GM18520 (cell line): ENCODE data around the gene WHRN.

ENCODE experiments used
- ATAC-seq: cut with Tn5 transposase; IDR thresholded peaks from one replicate; pipeline ENCODE4 v1.9.1; 2021; ENCODE audit not compliant: unreplicated experiment

The WHRN gene

DNA sequence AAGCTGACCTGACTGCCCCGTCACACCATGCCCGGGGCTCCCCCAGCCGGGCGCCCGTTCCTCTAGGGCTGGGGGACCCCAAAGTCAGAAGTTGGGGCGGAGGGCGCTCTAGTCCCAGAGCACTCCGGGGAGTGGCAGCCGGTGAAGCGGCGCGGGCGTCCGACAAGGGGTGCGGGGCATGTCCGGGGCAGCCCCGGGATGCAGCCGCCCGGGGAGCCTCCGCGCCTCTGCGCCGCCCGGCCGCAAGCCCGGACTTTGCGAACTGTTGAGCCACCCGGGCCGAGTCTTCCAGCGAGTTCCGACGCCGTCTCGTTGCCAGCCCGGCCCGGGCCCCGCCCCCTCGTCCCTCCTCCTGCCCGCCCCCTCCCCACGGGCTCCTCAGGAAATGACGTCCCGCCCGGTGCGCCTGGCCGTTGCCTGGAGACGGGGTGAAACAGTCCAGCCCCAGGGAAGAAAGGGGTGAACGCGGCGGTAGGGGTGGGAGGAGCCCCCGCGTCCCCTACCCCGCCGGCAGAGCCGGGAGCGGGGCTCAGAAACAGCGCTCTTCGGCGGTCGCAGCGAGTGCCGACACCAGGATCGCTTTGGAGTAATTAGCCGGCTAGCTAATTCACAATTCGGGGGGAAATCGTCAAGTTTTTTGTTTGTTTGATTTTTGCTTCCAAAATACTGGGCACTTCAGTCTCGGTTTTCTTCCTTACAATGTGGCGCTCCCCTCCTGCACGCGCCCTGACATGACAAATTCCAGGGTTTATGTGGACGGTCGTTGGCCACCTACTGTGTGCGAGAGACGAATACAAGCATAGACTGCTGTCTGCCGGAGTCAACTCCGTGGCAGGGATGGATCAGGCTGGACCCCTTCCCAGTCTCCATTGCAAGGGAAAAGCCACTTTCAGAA, at the start of gene WHRN:
TSS of gene WHRN (minus strand) at position 287 of the 895 bp plus-strand sequence. CDS start 672 bp downstream, outside the sequence.
- ATAC-seq = no peak

- ATAC-seq = no peak
Measured at GRCh38 chr9:114553202-114553601, 47.9 kb upstream of the WHRN start.

GRCh38 chr9:114552706-114553105, 47.4 kb upstream of the WHRN start:
- no peak for ATAC-seq

DNA sequence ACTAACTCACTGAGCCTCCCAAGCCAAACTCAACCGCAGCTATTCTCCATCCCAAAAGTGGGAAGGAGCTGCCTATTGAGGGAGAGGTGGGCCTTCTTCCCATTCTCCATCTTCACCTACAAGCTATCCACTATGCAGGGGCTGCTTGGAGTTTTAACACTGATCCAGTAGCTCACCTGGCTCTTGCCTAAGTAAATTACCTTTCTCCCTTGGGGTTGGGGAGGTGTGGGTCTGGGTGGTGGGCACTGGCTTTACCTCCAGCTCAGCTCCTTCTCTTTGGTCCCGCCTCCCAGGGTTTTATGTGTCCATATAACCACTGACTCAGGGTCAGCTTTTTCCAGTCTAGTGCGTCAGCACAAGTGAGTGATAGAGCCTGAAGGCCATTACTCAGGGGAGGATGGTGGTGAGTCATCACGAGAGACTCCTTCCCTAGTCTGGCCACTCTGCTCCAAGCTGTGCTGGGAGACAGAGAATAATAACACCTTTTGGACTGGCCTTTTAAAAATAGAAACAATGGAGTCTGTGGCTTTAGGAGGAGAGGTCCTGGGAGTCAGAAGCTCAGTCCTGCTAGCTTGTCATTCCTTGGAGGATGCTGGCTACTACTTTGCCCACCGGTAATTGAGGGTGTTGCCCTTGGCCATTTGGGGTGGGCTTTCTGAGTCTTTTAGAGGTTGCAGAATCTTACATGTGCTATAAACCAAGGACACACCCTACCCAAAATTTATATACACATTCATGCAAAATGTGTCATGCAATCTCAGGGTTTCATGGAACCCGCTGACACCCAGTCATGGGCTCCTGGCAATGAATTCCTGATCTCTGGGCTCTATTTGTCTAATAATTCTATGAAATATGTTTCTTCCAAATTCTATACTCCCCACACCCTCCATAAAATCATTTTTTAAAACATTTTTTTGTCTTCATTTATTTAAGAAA, 46.7 kb upstream of the WHRN start:
- no peak for ATAC-seq

DNA sequence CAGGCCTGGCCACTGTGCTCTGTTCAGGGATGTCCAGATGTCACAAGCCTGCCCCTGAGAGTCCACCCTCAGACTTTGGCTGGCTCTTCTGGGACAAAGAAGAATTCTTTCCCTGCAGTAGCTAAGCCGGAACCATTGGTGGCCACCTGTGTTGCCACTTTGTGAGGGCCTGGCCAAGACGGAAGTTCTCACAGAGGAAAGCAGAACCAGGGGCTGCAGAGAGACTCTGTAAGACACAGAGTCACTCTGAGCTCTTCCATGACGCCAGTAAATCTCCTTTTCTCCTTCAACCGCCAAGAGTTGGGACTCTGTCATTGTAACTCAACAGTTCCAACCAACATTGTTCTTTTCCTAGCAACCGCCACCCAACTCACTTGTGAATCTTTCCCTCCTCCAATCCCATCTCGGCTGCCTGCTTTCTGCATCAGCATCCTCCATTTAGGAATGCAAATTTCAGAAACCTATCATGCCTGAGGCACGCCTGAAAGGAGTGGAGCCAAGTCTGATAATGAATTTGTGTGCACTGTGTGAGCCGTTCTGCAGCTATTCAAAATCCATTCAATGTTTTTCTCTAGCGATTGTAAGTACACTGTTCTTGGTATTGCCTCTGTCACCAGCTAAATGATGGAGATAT, 44.5 kb upstream of the WHRN start:
- no peak for ATAC-seq

- no peak for ATAC-seq
Measured at GRCh38 chr9:114546851-114547250, 41.6 kb upstream of the WHRN start.

GRCh38 chr9:114545055-114545454, 39.8 kb upstream of the WHRN start:
- ATAC-seq = no peak

- no peak for ATAC-seq
Measured at GRCh38 chr9:114539701-114540380, 34.6 kb upstream of the WHRN start.

DNA sequence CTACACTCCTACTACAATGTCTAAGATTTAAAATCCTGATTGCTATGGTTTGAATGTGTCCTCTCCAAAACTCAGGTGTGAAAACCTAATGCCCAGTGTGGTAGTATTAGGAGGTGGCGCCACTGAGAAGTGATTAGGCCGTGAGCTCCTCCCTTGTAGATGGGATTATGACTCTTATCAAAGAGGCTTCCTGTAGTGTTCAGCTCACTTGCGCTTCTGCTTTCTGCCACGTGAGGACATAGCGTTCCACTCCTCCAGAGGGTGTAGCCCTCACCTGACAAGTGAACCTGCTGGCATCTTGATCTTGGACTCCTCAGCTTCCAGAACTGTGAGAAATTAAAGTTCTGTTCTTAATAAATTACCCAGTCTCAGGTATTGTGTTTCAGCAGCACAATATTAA, 33.0 kb upstream of the WHRN start:
- no peak for ATAC-seq

DNA sequence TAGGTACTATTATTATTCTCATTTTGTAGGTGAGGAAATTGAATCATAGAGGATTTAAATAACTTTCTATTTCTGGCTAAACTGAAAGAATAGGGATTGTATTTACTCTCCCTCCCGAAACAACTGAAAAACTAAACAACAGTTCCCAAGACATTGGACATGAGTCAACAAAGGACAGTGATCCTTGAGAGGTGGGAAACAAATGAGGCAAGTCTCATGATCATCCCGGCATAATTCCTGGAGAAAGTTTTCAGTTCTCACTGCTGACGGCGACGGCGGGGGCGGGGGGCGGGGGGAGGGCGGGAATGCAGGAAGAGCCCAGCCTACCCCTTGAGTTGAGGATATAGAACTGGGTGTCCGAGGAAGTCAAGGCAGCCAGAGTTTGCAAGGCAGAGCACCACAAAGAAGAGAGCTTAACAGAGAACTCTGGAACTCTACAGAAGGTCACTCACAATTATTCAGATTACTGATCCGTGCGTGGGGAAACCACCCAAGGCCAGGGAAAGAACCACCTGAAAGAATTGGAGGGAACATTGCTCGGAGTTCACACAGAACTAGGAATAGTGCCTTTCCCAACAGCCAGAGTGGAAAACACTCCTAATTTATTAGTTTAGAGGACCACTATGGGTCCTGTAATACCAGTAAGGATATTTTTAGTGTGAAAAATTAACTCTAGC, 27.4 kb upstream of the WHRN start:
- ATAC-seq = no peak

- ATAC-seq = no peak
Measured at GRCh38 chr9:114529285-114529684, 24.0 kb upstream of the WHRN start.

DNA sequence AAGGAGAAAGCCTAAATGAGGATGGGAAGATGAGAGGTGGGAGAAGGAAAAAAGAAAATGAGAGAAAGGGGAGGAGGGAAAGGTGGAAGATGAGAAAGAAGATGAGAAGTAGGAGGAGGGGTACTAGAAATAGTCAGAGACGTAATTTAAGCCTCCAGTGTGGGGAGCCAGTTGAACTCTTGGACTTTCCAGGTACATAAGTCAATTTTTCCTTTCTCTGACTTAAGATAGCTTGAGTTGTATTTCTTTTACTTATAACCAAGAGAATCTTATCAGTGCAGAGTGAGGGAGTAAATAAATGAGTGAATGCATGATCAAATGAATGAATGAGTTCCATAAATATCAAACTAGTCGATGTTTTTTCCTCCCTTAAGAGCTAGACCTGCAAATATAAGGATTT, 21.5 kb upstream of the WHRN start:
- ATAC-seq = no peak

- ATAC-seq = no peak
Measured at GRCh38 chr9:114525513-114525912, 20.2 kb upstream of the WHRN start.

DNA sequence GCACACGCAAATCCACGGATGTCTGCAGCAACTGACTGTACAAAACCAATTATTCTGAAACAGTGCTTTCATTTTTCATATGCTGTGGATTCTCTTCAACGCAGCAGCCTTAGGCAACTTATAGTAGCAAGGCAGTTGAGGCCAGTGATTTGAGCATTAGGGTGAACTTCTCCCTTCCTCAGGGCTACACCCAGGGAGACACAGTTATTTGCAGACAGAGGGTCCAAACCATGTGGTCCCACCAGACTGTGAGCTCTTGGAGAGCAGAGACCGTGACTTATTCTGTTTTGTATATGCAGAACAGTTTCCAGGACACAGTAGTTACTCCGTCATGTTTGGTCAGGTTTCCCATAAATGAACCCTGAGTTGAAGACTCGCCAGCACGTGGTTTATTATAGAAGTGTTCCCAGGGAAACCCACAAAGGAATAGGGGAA, 19.0 kb upstream of the WHRN start:
- ATAC-seq = no peak

DNA sequence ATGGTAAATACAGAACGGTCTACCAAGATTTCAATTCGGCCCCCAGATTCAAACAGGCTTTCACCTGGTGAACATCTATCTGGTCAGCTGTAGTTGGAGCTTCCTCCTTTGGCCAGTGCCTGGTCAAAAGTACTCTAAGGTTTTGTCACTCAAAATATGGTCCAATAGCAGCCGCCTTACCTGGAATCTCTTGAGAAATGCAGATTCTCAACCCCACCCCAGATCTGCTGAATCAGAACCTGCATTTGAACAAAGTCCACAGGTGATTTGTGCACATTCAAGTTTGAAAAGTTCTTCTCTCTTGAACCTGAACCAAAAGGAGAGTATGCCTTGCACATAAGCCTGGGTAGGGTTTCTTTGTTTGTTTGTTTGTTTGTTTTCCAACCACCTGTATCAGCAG, 17.6 kb upstream of the WHRN start:
- no peak for ATAC-seq

- ATAC-seq = no peak
Measured at GRCh38 chr9:114522286-114522685, 17.0 kb upstream of the WHRN start.

DNA sequence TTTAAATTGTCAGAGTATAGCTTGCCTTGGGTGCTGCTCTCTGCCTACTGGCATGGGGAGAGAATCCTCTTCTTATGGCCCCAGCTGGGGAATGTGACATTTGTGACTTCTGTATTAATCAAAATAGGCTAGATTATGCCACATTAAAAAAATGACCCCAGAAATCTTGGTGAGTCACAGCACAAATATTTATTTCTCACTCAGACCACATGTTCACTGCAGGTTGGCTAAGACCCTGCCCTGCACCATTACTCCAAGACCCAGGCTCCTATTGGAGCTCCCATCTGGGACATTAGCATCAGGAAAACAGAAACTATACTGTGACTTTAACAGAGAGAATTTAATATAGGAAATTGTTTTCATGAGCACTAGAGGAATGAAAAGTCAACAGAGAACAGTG, 16.6 kb upstream of the WHRN start:
- no peak for ATAC-seq

DNA sequence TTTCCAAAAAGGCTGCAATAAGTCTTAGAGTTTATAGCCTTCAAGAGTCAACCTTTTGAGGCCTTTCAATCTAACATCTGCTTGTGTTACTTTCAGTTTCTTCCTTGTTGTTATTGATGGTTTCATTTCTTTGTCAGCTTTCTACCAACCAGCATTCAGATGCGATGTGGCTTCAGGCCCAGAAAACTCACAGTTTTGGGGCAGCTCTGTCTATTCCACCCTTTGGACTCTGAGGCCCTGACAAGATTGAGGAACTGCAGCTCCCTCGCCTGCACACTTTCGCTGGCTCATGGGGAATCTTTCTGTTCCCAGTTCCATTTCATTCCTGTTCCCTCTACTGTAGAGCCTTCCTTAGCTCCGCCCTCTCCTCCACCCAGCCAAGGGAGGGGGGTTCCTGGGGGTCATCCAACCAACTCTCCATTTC, 13.3 kb upstream of the WHRN start:
- peak; percentile 91 for ATAC-seq

DNA sequence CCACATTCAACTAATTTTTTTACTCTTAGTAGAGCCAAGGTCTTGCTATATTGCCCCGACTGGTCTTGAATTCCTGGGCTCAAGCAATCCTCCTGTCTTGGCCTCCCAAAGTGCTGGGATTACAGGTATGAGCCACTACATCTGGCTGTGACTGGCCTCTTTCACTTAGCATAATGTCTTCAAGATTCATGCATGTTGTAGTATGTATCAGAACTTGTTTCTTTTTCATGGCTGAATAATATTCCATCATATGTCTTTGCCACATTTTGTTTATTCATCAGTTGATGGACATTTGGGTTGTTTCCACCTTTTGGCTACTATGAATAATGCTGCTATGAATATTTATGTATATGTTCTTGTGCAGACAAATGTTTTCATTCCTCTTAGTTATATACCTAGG, 12.8 kb upstream of the WHRN start:
- ATAC-seq = no peak

- no peak for ATAC-seq
Measured at GRCh38 chr9:114516913-114517312, 11.6 kb upstream of the WHRN start.
